B cell (primary cell): ENCODE measurements around the gene TWSG1. TPM values are rescaled to one million over a fixed set of nuclear protein-coding genes. Genes with fewer than 3 reads are reported as not detected.

Experiments
- ATAC-seq: fragments of 200-7000 bp; cut with Tn5 transposase; one replicate; pipeline ENCODE4 v1.10.0; 2021; ENCODE audit warnings: low read depth, mild to moderate bottlenecking, moderate number of reproducible peaks, moderate library complexity
- CTCF ChIA-PET: fragments of 350-600 bp; sonication (Branson Sonifier 250); formaldehyde crosslinking; loops from one replicate; lab custom pipeline; 2021; ENCODE audit warnings: antibody characterized with exemption, inconsistent platforms; lab: Charles Lee
- POLR2A ChIA-PET: fragments of 350-600 bp; sonication (Branson Sonifier 250); formaldehyde crosslinking; loops from one replicate; lab custom pipeline; 2021; ENCODE audit warnings: antibody characterized with exemption; lab: Charles Lee
- DNase-seq: peaks from one replicate; pipeline ENCODE4 v3.0.0; 2013
- H2AFZ ChIP-seq: 2 replicates; pipeline ENCODE4 v1.6.1; 2012; ENCODE audit warnings: mild to moderate bottlenecking, low read depth, low read length; ENCODE audit not compliant: insufficient read depth, poor library complexity, severe bottlenecking
- H3K27ac ChIP-seq, 2 donors: 1 replicate in 1 of 2; 2 replicates in 1 of 2; pipeline ENCODE4 v1.5.1; 2012 to 2013; ENCODE audit warnings: low read length in 2 of 2, mild to moderate bottlenecking in 2 of 2, moderate library complexity in 1 of 2
- H3K27me3 ChIP-seq, 4 experiments: fragments of 200-600 bp in 1 of 4; sonication (generic) in 1 of 4; replicated peaks in 1 of 4; 1 replicate in 2 of 4; 2 replicates in 2 of 4; pipeline versions ENCODE4 v1.6.1 to v1.7.0; 2013 to 2016; ENCODE audit warnings: low read length in 3 of 4, mild to moderate bottlenecking in 2 of 4, mixed read lengths in 1 of 4, moderate library complexity in 1 of 4; ENCODE audit not compliant: insufficient read depth in 4 of 4, control insufficient read depth in 3 of 4; ENCODE audit errors: control extremely low read depth in 1 of 4
- H3K36me3 ChIP-seq, 2 experiments: replicated peaks in 1 of 2; 1 replicate in 1 of 2; 2 replicates in 1 of 2; pipeline versions ENCODE4 v1.6.1 to v1.7.1; 2013; ENCODE audit warnings: low read length in 1 of 2; ENCODE audit not compliant: insufficient read depth in 2 of 2, control insufficient read depth in 1 of 2; ENCODE audit errors: control extremely low read depth in 1 of 2, extremely low read depth in 1 of 2
- H3K4me1 ChIP-seq, 2 donors: fragments of 200-600 bp in 1 of 2; sonication (generic) in 1 of 2; 1 replicate in 1 of 2; 2 replicates in 1 of 2; pipeline versions ENCODE4 v1.5.1 to v1.6.1; 2013 to 2017; ENCODE audit warnings: low read length in 2 of 2; ENCODE audit not compliant: control insufficient read depth in 2 of 2, insufficient read depth in 2 of 2
- H3K4me2 ChIP-seq: replicated peaks from 2 replicates; pipeline ENCODE3; 2012; ENCODE audit warnings: mild to moderate bottlenecking, low read depth, low read length; ENCODE audit not compliant: poor library complexity, severe bottlenecking
- H3K4me3 ChIP-seq, 5 experiments: fragments of 200-600 bp in 1 of 5; sonication (generic) in 1 of 5; 1 replicate in 3 of 5; 2 replicates in 2 of 5; pipeline versions ENCODE4 v1.5.1 to v1.7.0; 2011 to 2016; ENCODE audit warnings: low read length in 4 of 5, mild to moderate bottlenecking in 4 of 5, low read depth in 2 of 5, control low read depth in 1 of 5, moderate library complexity in 1 of 5; ENCODE audit not compliant: insufficient read depth in 1 of 5; ENCODE audit errors: control extremely low read depth in 1 of 5, extremely low read depth in 1 of 5
- H3K79me2 ChIP-seq: fragments of 200-600 bp; sonication (generic); one replicate; pipeline ENCODE4 v1.6.0; 2016; ENCODE audit warnings: low read length; ENCODE audit not compliant: control insufficient read depth, insufficient read depth
- H3K9ac ChIP-seq: fragments of 200-600 bp; sonication (generic); 2 replicates; pipeline ENCODE4 v1.6.1; 2017; ENCODE audit warnings: mild to moderate bottlenecking, low read length, moderate library complexity
- H3K9me3 ChIP-seq, 3 donors: one replicate each; pipeline versions ENCODE4 v1.6.1 to v1.7.1; 2013; ENCODE audit warnings: low read length in 2 of 3; ENCODE audit not compliant: control insufficient read depth in 2 of 3, insufficient read depth in 1 of 3; ENCODE audit errors: control extremely low read depth in 1 of 3
- H4K20me1 ChIP-seq: 2 replicates; pipeline ENCODE4 v1.6.0; 2012; ENCODE audit warnings: mild to moderate bottlenecking, low read length; ENCODE audit not compliant: insufficient read depth, control insufficient read depth, poor library complexity, severe bottlenecking
- H3K27ac Mint-ChIP-seq: one replicate; pipeline ENCODE4 v1.8.0; 2021; ENCODE audit warnings: mixed read lengths
- H3K27me3 Mint-ChIP-seq: one replicate; pipeline ENCODE4 v1.8.0; 2021; ENCODE audit warnings: mixed read lengths
- H3K4me1 Mint-ChIP-seq: one replicate; pipeline ENCODE4 v1.8.0; 2021; ENCODE audit warnings: mixed read lengths
- H3K4me3 Mint-ChIP-seq: one replicate; pipeline ENCODE4 v1.8.0; 2021; ENCODE audit warnings: mixed read lengths
- H3K9me3 Mint-ChIP-seq: one replicate; pipeline ENCODE4 v1.8.0; 2022; ENCODE audit warnings: mixed read lengths; ENCODE audit not compliant: insufficient read depth
- EZH2 ChIP-seq: IDR thresholded peaks from 2 replicates; pipeline ENCODE4 v1.6.1; 2012; ENCODE audit warnings: borderline replicate concordance, low read depth, mild to moderate bottlenecking, moderate library complexity, low read length; ENCODE audit not compliant: insufficient read depth, poor library complexity, severe bottlenecking
- WGBS: methylation state at CpG from one replicate; pipeline ENCODE4 v1.1.5; 2013; ENCODE audit warnings: missing lambda C conversion rate; ENCODE audit not compliant: insufficient coverage; 5-methylcytosine and 5-hydroxymethylcytosine counted together
- intact Hi-C: fragments of 100-400 bp; cut with micrococcal nuclease; formaldehyde crosslinking; loops from one replicate; pipeline ENCODE4 v1.10.0; 2022
- polyA plus RNA-seq: library from polyadenylated mRNA; depleted of rRNA; stranded (reverse); fragments of >200 nt; gene quantifications from 2 replicates; pipeline ENCODE4 v1.2.3, GENCODE V29; 2012
- total RNA-seq, 2 donors: library from RNA; stranded (reverse); fragments of 120-200 nt in 1 of 2; gene quantifications; 1 replicate in 1 of 2; 2 replicates in 1 of 2; pipeline versions ENCODE4 v1.2.3 to v1.2.4, GENCODE V29; 2013 to 2022
- TF ChIP-seq, protein P1 (sequence below): fragments of 200-600 bp; IDR thresholded peaks from one replicate; pipeline ENCODE4 v1.8.0; 2022; ENCODE audit warnings: antibody characterized with exemption, mild to moderate bottlenecking

Gene TWSG1
- total and polyA plus RNA-seq, 2 donors (not counting 1 experiment from before 2014, with no cell fraction given), result 1.1 to 6.3 TPM

DNA sequence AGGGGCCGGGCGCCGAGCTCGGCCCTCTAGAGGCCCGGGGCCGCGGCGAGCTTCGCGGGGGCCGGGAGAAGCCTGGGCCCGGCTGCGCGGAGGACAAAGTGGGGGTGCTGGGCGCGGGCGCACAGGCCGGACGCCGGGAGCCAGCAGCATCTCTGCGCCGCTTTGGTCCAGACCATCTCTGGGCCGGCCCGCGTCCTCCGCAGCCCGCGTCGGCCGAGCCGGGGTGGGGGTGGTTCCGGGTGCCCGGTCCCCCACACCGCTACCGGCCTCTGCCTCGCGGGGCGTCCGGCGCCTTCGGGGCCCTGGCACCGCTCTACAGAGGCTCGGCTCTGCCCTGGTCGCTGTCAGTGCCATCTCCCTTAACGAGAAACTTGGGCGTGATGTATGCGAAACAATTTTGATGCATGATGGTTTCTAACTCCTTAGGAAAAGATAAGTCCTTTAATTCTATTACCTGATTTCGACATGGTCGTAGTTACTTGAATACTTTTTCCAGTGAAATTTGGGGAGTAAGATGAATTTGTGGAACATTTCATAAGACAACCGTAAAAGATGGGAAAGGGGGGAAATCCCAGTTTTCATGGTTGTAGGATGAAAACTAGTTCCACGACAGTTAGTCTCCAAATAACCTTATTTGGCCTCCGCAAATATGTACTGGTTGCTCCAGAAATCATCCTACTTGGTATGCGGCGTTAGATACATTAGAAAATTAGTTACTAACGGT is 562 bp downstream of the TWSG1 start:
- Mint-ChIP-seq H3K4me3 (peak overlapping the region; percentile 95), H3K27ac (peak overlapping the region; percentile 6), H3K27me3 (peaks cover 3% of the 10 kb centered on the region), H3K9me3 (no peaks in the 10 kb centered on the region), H3K4me1 (peaks cover 20% of the 10 kb centered on the region)
- ChIA-PET CTCF (interaction anchor here (1.0 to 1.2 kb wide), 3 partner anchors 140 to 261 kb away, joined by 3 to 5 read pairs (median 3); partner anchors contain the start of gene RALBP1), POLR2A (interaction anchor here (1.8 kb wide), 1 partner anchor 198 kb away, joined by 5 read pairs; the partner anchor contains the start of gene ANKRD12)
- Histone ChIP-seq H3K4me3 (peak overlapping the region; percentile 43 to 88 (median 65)), H3K79me2 (no peaks in the 10 kb centered on the region), H3K4me2 (peak overlapping the region; percentile 98), H3K27me3 (peaks cover 0 to 2% (median 0%) of the 10 kb centered on the region in 4 experiments), H2AFZ (peak overlapping the region; percentile 98), H4K20me1 (no peaks in the 10 kb centered on the region), H3K4me1 (peaks cover 6 to 19% of the 10 kb centered on the region in 2 donors), H3K9me3 (peaks cover 0 to 11% (median 0%) of the 10 kb centered on the region in 3 donors), H3K36me3 (no peaks in the 10 kb centered on the region), H3K9ac (peak overlapping the region; percentile 81), H3K27ac (peak overlapping the region in 1 of 2 donors; percentile 65)
- WGBS, result under 1% methylated on average over 42 of the region's 55 CpGs
- no peak for TF ChIP-seq EZH2
- TF ChIP-seq, protein P1, sequence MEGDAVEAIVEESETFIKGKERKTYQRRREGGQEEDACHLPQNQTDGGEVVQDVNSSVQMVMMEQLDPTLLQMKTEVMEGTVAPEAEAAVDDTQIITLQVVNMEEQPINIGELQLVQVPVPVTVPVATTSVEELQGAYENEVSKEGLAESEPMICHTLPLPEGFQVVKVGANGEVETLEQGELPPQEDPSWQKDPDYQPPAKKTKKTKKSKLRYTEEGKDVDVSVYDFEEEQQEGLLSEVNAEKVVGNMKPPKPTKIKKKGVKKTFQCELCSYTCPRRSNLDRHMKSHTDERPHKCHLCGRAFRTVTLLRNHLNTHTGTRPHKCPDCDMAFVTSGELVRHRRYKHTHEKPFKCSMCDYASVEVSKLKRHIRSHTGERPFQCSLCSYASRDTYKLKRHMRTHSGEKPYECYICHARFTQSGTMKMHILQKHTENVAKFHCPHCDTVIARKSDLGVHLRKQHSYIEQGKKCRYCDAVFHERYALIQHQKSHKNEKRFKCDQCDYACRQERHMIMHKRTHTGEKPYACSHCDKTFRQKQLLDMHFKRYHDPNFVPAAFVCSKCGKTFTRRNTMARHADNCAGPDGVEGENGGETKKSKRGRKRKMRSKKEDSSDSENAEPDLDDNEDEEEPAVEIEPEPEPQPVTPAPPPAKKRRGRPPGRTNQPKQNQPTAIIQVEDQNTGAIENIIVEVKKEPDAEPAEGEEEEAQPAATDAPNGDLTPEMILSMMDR, result peak; percentile 15
- intact Hi-C loops, result loop anchor here (1.0 to 5.0 kb wide), 6 partner anchors 140 to 733 kb away; partner anchors contain the start of genes ANKRD12, MTCL1 and RALBP1
- ATAC-seq (peak; percentile 28), DNase-seq (no peak)

DNA sequence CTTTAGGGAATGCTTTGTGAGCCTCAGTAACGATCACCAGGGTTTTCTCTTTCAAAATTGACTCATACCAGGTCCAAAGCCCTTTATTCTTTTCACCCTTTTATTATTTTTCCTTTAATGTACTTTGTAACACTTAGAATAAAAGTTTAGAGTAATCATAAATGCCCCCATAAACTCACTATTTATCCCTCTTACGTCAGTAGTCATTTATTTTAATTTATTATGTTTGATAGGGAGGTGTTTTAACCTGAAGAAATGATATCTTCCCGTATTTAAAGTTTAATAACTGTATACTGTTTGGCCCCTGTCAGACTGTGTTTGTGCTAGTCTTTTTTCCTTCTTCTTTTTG is 1.1 kb downstream of the TWSG1 start:
- no peaks in the 10 kb centered on the region for H3K9me3 Mint-ChIP-seq
- H3K27ac ChIP-seq, result no peak overlapping the region
- peak overlapping the region; percentile 95 for H3K4me3 Mint-ChIP-seq
- no peak overlapping the region for H3K27ac Mint-ChIP-seq
- ATAC-seq, result no peak
- H3K79me2 ChIP-seq, result no peaks in the 10 kb centered on the region
- ChIA-PET POLR2A (interaction anchor here (0.7 kb wide), 1 partner anchor 581 kb away, joined by 3 read pairs; no protein-coding TSS in a partner anchor), CTCF (no interaction called here)
- H3K27me3 Mint-ChIP-seq, result peaks cover 3% of the 10 kb centered on the region
- H3K27me3 ChIP-seq, result peaks cover 0 to 2% (median 0%) of the 10 kb centered on the region in 4 experiments
- H3K36me3 ChIP-seq, result no peaks in the 10 kb centered on the region
- TF ChIP-seq, protein P1, result no peak
- TF ChIP-seq EZH2, result no peak
- peaks cover 6 to 19% of the 10 kb centered on the region in 2 donors for H3K4me1 ChIP-seq
- H3K4me2 ChIP-seq, result peak overlapping the region; percentile 98
- peaks cover 24% of the 10 kb centered on the region for H3K4me1 Mint-ChIP-seq
- peak overlapping the region; percentile 98 for H2AFZ ChIP-seq
- H3K9ac ChIP-seq, result peak overlapping the region; percentile 81
- WGBS, result no CpG with 5 or more reads among the region's 3 CpGs
- no peak for DNase-seq
- peak overlapping the region in 2 of 5 experiments; percentile 62 to 88 for H3K4me3 ChIP-seq
- H4K20me1 ChIP-seq, result no peaks in the 10 kb centered on the region
- peaks cover 0 to 11% (median 0%) of the 10 kb centered on the region in 3 donors for H3K9me3 ChIP-seq
- intact Hi-C loops, result loop anchor here (1.0 to 5.0 kb wide), 4 partner anchors 262 to 733 kb away; partner anchors contain the start of gene MTCL1
